HFFc6 (cell line): ENCODE data around the gene MRTFB. TPM values are rescaled to one million over a fixed set of nuclear protein-coding genes. Genes with fewer than 3 reads are reported as not detected.
A peak's percentile ranks its signal among the peaks of the same experiment; 100 is the strongest.

Experiments
- DNase-seq: peaks from one replicate; pipeline ENCODE4 v3.0.0-alpha.2; 2018
- H3K27ac Mint-ChIP-seq: 2 replicates; pipeline ENCODE4 v1.8.0; 2020; ENCODE audit warnings: mild to moderate bottlenecking, mixed read lengths
- H3K27me3 Mint-ChIP-seq: 2 replicates; pipeline ENCODE4 v1.8.0; 2021; ENCODE audit warnings: mild to moderate bottlenecking, moderate library complexity, mixed read lengths; ENCODE audit not compliant: insufficient read depth
- H3K36me3 Mint-ChIP-seq: 2 replicates; pipeline ENCODE4 v1.8.0; 2021; ENCODE audit warnings: low read depth, mixed read lengths
- H3K4me1 Mint-ChIP-seq: 2 replicates; pipeline ENCODE4 v1.8.0; 2020; ENCODE audit warnings: low read depth, mixed read lengths
- H3K4me3 Mint-ChIP-seq: 2 replicates; pipeline ENCODE4 v1.8.0; 2020; ENCODE audit warnings: mild to moderate bottlenecking, moderate library complexity, mixed read lengths
- H3K9me3 Mint-ChIP-seq: 2 replicates; pipeline ENCODE4 v1.8.0; 2020; ENCODE audit warnings: mild to moderate bottlenecking, mixed read lengths
- CTCF ChIP-seq: fragments of 200-600 bp; sonication (generic); IDR thresholded peaks from 2 replicates; pipeline ENCODE4 v1.5.0; 2021; ENCODE audit warnings: antibody characterized with exemption, mild to moderate bottlenecking
- total RNA-seq, 6 experiments: library from RNA; stranded (reverse); fragmentation: NEBNext Ultra II Directional; extraction: Animal tissue kit (Norgen Biotek cat#: 25700); gene quantifications; 2 replicates in 1 of 6; 3 replicates in 5 of 6; pipeline ENCODE4 v1.2.3, GENCODE V29; 2021

The MRTFB gene
- total RNA-seq, 6 experiments from 2014 or later = 10.3 to 16.9 (median 14.0) TPM

- H3K36me3 Mint-ChIP-seq = no peaks in the 10 kb centered on the region
- no peak for TF ChIP-seq CTCF
- no peak for DNase-seq
- no peaks in the 10 kb centered on the region for H3K9me3 Mint-ChIP-seq
- no peak overlapping the region for H3K27ac Mint-ChIP-seq
- peaks cover 3% of the 10 kb centered on the region; the same call in 1 of the 2 replicates for H3K27me3 Mint-ChIP-seq
- no peak overlapping the region for H3K4me3 Mint-ChIP-seq
- peaks cover 13% of the 10 kb centered on the region for H3K4me1 Mint-ChIP-seq
Measured at GRCh38 chr16:14298374-14299122, 227.4 kb downstream of the MRTFB start.

GRCh38 chr16:14300705-14301168, 229.6 kb downstream of the MRTFB start:
- Mint-ChIP-seq H3K27ac (peak overlapping the region; percentile 83), H3K36me3 (no peaks in the 10 kb centered on the region; the same call in 1 of the 2 replicates), H3K9me3 (no peaks in the 10 kb centered on the region), H3K4me3 (peak overlapping the region; percentile 90), H3K4me1 (peaks cover 25% of the 10 kb centered on the region), H3K27me3 (peaks cover 3% of the 10 kb centered on the region; the same call in 1 of the 2 replicates)
- peak; percentile 89 for DNase-seq
- TF ChIP-seq CTCF = peak; percentile 78

- no peak for DNase-seq
- Mint-ChIP-seq H3K9me3 (no peaks in the 10 kb centered on the region), H3K27me3 (peaks cover 3% of the 10 kb centered on the region), H3K27ac (peak overlapping the region; percentile 83), H3K4me3 (peak overlapping the region; percentile 90), H3K36me3 (no peaks in the 10 kb centered on the region; the same call in 1 of the 2 replicates), H3K4me1 (peaks cover 31% of the 10 kb centered on the region)
- TF ChIP-seq CTCF = no peak
Measured at GRCh38 chr16:14301169-14302030, 230.3 kb downstream of the MRTFB start.

GRCh38 chr16:14302031-14302398, 230.9 kb downstream of the MRTFB start:
- Mint-ChIP-seq H3K36me3 (no peaks in the 10 kb centered on the region; the same call in 1 of the 2 replicates), H3K27ac (peak overlapping the region; percentile 56)

More at GRCh38 chr16:14302031-14302398, 230.9 kb downstream of the MRTFB start:
- peak; percentile 40 for DNase-seq
- TF ChIP-seq CTCF = no peak
- no peaks in the 10 kb centered on the region for H3K9me3 Mint-ChIP-seq
- peaks cover 3% of the 10 kb centered on the region for H3K27me3 Mint-ChIP-seq
- H3K4me3 Mint-ChIP-seq = peak overlapping the region; percentile 96
- peaks cover 38% of the 10 kb centered on the region for H3K4me1 Mint-ChIP-seq
